ENCODE results near the gene MEGF6. TPM values are rescaled to one million over a fixed set of nuclear protein-coding genes. Genes with fewer than 3 reads are reported as not detected.

MEGF6 gene
- total and polyA plus RNA-seq, 2 of the 8 experiments (the other 6 are each of a cell fraction or from before 2014, with no cell fraction given), result 4.1 to 14.8 TPM

DNA sequence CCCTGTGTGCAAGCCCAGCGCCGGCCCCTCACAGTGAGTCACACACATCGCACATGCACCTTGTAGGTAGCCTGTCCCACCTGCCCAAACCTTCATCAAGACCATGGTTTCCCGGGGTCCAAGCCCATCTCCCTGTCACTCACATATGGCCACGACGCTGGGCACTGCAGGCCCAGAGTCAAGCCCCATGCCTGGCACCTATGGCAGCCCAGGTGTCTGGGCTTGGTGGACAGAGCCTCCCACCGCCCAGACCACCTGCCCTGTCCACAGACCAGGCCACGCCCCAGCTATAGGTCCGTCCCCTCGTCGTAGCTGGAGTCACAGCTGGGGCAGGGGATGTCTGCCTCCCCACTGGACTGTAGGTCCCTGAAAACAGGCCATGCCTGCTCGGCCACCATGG is 48.2 kb downstream of the MEGF6 start (continued):
- TF ChIP-seq YY1 (IDR thresholded peaks at IDR 0.05; ENCODE audit: low read depth, low read length) (no peak), RBBP5 (IDR thresholded peaks at IDR 0.05; ENCODE audit: borderline replicate concordance, low read depth, low read length) (no peak)
- TF ChIP-seq, protein P1, sequence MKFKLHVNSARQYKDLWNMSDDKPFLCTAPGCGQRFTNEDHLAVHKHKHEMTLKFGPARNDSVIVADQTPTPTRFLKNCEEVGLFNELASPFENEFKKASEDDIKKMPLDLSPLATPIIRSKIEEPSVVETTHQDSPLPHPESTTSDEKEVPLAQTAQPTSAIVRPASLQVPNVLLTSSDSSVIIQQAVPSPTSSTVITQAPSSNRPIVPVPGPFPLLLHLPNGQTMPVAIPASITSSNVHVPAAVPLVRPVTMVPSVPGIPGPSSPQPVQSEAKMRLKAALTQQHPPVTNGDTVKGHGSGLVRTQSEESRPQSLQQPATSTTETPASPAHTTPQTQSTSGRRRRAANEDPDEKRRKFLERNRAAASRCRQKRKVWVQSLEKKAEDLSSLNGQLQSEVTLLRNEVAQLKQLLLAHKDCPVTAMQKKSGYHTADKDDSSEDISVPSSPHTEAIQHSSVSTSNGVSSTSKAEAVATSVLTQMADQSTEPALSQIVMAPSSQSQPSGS (IDR thresholded peaks at IDR 0.05; ENCODE audit: low read length), result no peak

Data from H1 (cell line).